Kidney (tissue), 14 donors: ENCODE measurements around the gene ARMC6. TPM values are rescaled to one million over a fixed set of nuclear protein-coding genes. Genes with fewer than 3 reads are reported as not detected.

ENCODE experiments used
- DNase-seq, 5 donors: peaks; one replicate each; pipeline ENCODE4 v3.0.0-alpha.2; 2013 to 2020
- FAIRE-seq: peaks from 2 replicates; lab custom pipeline; 2012; peaks lifted over from hg19 to GRCh38; lab: Jason Lieb, UNC
- H3K27ac ChIP-seq, 2 donors: one replicate each; pipeline ENCODE4 v1.7.0; 2013; ENCODE audit warnings: low read depth in 2 of 2, low read length in 2 of 2, inconsistent platforms in 1 of 2
- H3K27me3 ChIP-seq: one replicate; pipeline ENCODE4 v1.7.1; 2013; ENCODE audit warnings: low read length, inconsistent platforms; ENCODE audit not compliant: control insufficient read depth, insufficient read depth
- H3K36me3 ChIP-seq, 3 donors: one replicate each; pipeline versions ENCODE4 v1.7.0 to v1.7.1; 2013; ENCODE audit warnings: low read length in 3 of 3, control low read depth in 1 of 3, inconsistent platforms in 1 of 3; ENCODE audit not compliant: insufficient read depth in 3 of 3, control insufficient read depth in 2 of 3
- H3K4me1 ChIP-seq, 3 donors: one replicate each; pipeline versions ENCODE4 v1.7.0 to v1.7.1; 2013; ENCODE audit warnings: low read length in 3 of 3, inconsistent platforms in 1 of 3, low read depth in 1 of 3; ENCODE audit not compliant: control insufficient read depth in 2 of 3, insufficient read depth in 2 of 3
- H3K4me3 ChIP-seq, 3 donors: one replicate each; pipeline versions ENCODE4 v1.7.0 to v1.8.1; 2013; ENCODE audit warnings: low read length in 3 of 3, control low read depth in 1 of 3, inconsistent platforms in 1 of 3
- H3K9ac ChIP-seq, 3 donors: one replicate each; pipeline versions ENCODE4 v1.7.0 to v1.7.1; 2013; ENCODE audit warnings: low read length in 3 of 3, control low read depth in 1 of 3, inconsistent platforms in 1 of 3
- H3K9me3 ChIP-seq, 3 donors: one replicate each; pipeline versions ENCODE4 v1.7.0 to v1.7.1; 2013; ENCODE audit warnings: low read length in 3 of 3, control low read depth in 1 of 3, inconsistent platforms in 1 of 3; ENCODE audit not compliant: control insufficient read depth in 2 of 3, insufficient read depth in 1 of 3
- intact Hi-C: fragments of 100-400 bp; cut with DNase I; formaldehyde crosslinking; loops from one replicate; pipeline ENCODE4 v1.11.1; 2022
- polyA plus RNA-seq: library from polyadenylated mRNA; stranded (reverse); fragments of 350-450 nt; fragmentation: Illumina TruSeq; extraction: RNeasy Lipid Tissue Mini Kit (QIAGEN cat#74804); gene quantifications from one replicate; pipeline ENCODE4 v1.2.3, GENCODE V29; 2014; ENCODE audit warnings: low read depth, low replicate concordance; ENCODE audit not compliant: insufficient read depth
- total RNA-seq: library from RNA; stranded (reverse); fragmentation: NEBNext Ultra II Directional; extraction: Animal tissue kit (Norgen Biotek cat#: 25700); gene quantifications from one replicate; pipeline ENCODE4 v1.2.1, GENCODE V29; 2021
- TF ChIP-seq, protein P1 (sequence below): IDR thresholded peaks from 3 replicates; pipeline ENCODE4 v1.5.1; 2012; ENCODE audit warnings: mild to moderate bottlenecking, moderate library complexity, borderline replicate concordance; ENCODE audit not compliant: insufficient read depth; ENCODE audit errors: extremely low read depth
- donor health status: control.
- donor health status: control.
- donor health status: control.
- donor health status: control.
- donor health status: control.
- donor health status: DM: yes; HTN: yes; CAD: no.
- donor health status: Normal renal cell carcinoma (clear cell type).

ARMC6 gene
- total and polyA plus RNA-seq, 2 donors from 2014 or later: 23.0 to 24.6 TPM

DNA sequence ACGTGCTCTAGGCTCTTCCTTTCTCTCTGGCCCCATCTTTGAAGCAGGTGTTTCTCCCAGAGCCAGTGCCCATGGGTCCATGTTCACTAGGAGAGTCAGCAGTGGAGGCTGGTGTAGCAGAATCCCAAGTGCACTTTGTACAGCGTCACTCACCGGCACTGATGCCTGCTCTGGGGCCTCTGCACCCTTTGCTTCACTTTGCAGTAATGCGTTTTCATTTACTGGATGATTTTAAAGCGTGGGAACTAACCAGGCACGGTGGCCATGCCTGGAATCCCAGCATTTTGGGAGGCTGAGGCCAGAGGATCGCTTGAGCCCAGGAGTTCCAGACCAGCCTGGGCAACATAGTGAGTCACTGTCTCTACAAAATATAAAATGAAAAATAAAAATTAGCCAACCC is 61.1 kb downstream of the ARMC6 start:
- no peaks in the 10 kb centered on the region for H3K36me3 ChIP-seq
- DNase-seq (no peak), FAIRE-seq (no peak)
- peaks cover 0 to 5% (median 5%) of the 10 kb centered on the region in 3 donors for H3K4me1 ChIP-seq
- no peak overlapping the region for H3K9ac ChIP-seq
- TF ChIP-seq, protein P1, sequence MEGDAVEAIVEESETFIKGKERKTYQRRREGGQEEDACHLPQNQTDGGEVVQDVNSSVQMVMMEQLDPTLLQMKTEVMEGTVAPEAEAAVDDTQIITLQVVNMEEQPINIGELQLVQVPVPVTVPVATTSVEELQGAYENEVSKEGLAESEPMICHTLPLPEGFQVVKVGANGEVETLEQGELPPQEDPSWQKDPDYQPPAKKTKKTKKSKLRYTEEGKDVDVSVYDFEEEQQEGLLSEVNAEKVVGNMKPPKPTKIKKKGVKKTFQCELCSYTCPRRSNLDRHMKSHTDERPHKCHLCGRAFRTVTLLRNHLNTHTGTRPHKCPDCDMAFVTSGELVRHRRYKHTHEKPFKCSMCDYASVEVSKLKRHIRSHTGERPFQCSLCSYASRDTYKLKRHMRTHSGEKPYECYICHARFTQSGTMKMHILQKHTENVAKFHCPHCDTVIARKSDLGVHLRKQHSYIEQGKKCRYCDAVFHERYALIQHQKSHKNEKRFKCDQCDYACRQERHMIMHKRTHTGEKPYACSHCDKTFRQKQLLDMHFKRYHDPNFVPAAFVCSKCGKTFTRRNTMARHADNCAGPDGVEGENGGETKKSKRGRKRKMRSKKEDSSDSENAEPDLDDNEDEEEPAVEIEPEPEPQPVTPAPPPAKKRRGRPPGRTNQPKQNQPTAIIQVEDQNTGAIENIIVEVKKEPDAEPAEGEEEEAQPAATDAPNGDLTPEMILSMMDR: no peak
- peak overlapping the region in 1 of 2 donors; percentile 57 for H3K27ac ChIP-seq
- no peak overlapping the region for H3K4me3 ChIP-seq
- intact Hi-C loops: no loop called here
- H3K9me3 ChIP-seq: no peaks in the 10 kb centered on the region
- H3K27me3 ChIP-seq: no peaks in the 10 kb centered on the region

DNA sequence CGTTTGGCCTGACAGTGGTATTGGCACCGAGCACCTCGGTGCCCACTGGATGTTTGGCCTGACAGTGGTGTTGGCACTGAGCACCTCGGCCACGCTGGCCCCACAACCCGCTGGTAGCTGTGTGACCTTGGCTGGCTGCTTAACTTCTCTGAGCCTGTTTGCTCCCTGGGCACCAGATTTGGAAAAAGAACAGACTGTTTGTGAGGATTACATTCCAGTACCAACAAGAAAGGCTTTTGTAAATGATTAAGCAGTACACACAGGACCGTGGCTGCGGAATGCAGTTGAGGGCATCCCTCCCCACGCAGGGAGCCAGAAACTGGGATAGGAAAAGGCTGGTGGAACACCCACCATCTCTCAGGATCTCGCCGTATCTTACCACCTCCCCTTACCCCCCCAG is 62.3 kb downstream of the ARMC6 start:
- FAIRE-seq (no peak), DNase-seq (no peak)
- intact Hi-C loops: no loop called here
- H3K27ac ChIP-seq: peak overlapping the region; percentile 53 to 85
- TF ChIP-seq, protein P1: no peak
- H3K36me3 ChIP-seq: no peaks in the 10 kb centered on the region
- no peaks in the 10 kb centered on the region for H3K27me3 ChIP-seq
- H3K9ac ChIP-seq: no peak overlapping the region
- H3K4me1 ChIP-seq: peaks cover 0 to 7% (median 5%) of the 10 kb centered on the region in 3 donors
- no peak overlapping the region for H3K4me3 ChIP-seq
- no peaks in the 10 kb centered on the region for H3K9me3 ChIP-seq

DNA sequence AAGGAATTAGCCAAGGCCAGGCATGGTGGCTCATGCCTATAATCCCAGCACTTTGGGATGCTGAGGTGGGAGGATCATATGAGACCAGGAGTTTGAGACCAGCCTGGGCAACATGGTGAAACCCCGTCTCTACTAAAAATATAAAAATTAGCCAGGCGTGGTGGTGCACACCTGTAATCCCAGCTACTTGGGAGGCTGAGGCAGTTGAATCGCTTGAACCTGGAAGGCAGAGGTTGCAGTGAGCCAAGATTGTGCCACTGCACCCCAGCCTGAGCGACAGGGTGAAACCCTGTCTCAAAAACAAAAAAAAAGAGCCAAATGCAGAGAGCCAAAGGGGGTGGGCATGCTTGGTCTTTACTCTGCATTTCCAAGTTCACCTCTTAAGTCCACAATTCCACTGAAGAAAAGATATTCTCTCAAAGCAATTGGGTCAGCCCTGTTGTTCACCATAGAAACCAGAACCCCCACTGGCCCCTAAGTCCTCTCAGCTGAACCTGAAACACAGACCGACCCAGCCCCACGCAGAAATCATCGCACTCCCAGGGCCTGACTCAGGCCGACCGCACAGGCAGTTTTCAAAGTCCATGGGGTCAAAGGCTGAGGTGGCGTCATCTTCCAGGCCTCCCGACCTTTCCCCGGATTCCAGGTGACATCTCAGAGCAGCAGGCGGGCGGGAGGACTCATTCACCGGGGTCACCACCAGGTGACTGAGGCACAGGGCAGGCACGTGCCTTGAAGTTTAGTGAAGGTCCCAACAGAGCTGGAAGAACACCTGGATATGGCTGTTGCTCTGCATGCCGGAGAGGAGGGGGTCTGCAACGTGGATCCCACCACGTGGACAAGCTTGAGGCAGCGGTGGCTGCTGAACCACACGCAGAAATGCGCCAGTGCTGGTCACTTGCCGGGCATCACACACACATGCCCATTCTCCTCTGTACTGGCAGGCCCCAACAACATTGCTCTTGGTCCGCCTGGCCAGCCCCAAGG is 63.5 kb downstream of the ARMC6 start:
- H3K4me3 ChIP-seq: no peak overlapping the region
- FAIRE-seq (no peak), DNase-seq (peak in 4 of 5 donors; percentile 42 to 70 (median 57))
- H3K27me3 ChIP-seq: no peaks in the 10 kb centered on the region
- TF ChIP-seq, protein P1: no peak
- peaks cover 0 to 4% (median 0%) of the 10 kb centered on the region in 3 donors for H3K36me3 ChIP-seq
- peak overlapping the region; percentile 94 to 95 for H3K27ac ChIP-seq
- no peaks in the 10 kb centered on the region for H3K9me3 ChIP-seq
- peaks cover 0 to 10% (median 9%) of the 10 kb centered on the region in 3 donors for H3K4me1 ChIP-seq
- intact Hi-C loops: no loop called here
- no peak overlapping the region for H3K9ac ChIP-seq
